Neural cell (in vitro differentiated cells): Measurements from ENCODE around the gene CNTNAP1. TPM values are rescaled to one million over a fixed set of nuclear protein-coding genes. Genes with fewer than 3 reads are reported as not detected.
A peak's percentile ranks its signal among the peaks of the same experiment; 100 is the strongest.

Experiments
- H2AFZ ChIP-seq: fragments of 200-600, 300-800 bp; sonication (generic), shearing (Covaris generic); 2 replicates; pipeline ENCODE4 v1.6.0; 2014; ENCODE audit warnings: low read depth, mild to moderate bottlenecking, antibody characterized with exemption, low read length, moderate library complexity
- H3F3A ChIP-seq: fragments of 200-600 bp; shearing (Covaris generic); 2 replicates; pipeline ENCODE4 v1.6.1; 2016; ENCODE audit warnings: mild to moderate bottlenecking, moderate library complexity, mixed read lengths, antibody characterized with exemption, low read length; ENCODE audit not compliant: insufficient read depth, poor library complexity, severe bottlenecking
- H3K27ac ChIP-seq: fragments of 200-600, 300-800 bp; sonication (generic), shearing (Covaris generic); 2 replicates; pipeline ENCODE4 v1.5.1; 2014; ENCODE audit warnings: mild to moderate bottlenecking, low read length, moderate library complexity
- H3K27me3 ChIP-seq: fragments of 300-800, 200-600 bp; sonication (generic), shearing (Covaris generic); 2 replicates; pipeline ENCODE4 v1.6.0; 2014; ENCODE audit warnings: mild to moderate bottlenecking, low read depth, low read length, moderate library complexity; ENCODE audit not compliant: insufficient read depth
- H3K36me3 ChIP-seq: fragments of 300-800, 200-600 bp; sonication (generic), shearing (Covaris generic); 2 replicates; pipeline ENCODE4 v1.5.1; 2014; ENCODE audit warnings: mild to moderate bottlenecking, antibody characterized with exemption, low read length, moderate library complexity; ENCODE audit not compliant: insufficient read depth
- H3K4me2 ChIP-seq: fragments of 300-800, 200-600 bp; sonication (generic), shearing (Covaris generic); 2 replicates; pipeline ENCODE4 v1.6.0; 2014; ENCODE audit warnings: mild to moderate bottlenecking, low read length
- H3K4me3 ChIP-seq: fragments of 300-800, 200-600 bp; sonication (generic), shearing (Covaris generic); 2 replicates; pipeline ENCODE4 v1.5.1; 2014; ENCODE audit warnings: mild to moderate bottlenecking, low read length, moderate library complexity
- H3K79me2 ChIP-seq: fragments of 200-600 bp; shearing (Covaris generic); replicated peaks from 2 replicates; pipeline ENCODE4 v1.6.0; 2014; ENCODE audit warnings: mild to moderate bottlenecking, low read length, moderate library complexity; ENCODE audit not compliant: insufficient read depth
- H3K9ac ChIP-seq: fragments of 300-800, 200-600 bp; sonication (generic), shearing (Covaris generic); 2 replicates; pipeline ENCODE4 v1.6.1; 2016; ENCODE audit warnings: mild to moderate bottlenecking, low read length, mixed read lengths
- H3K9me2 ChIP-seq: fragments of 200-600 bp; shearing (Covaris generic); 2 replicates; pipeline ENCODE4 v1.6.1; 2016; ENCODE audit warnings: mild to moderate bottlenecking, low read length, mixed read lengths; ENCODE audit not compliant: insufficient read depth
- H3K9me3 ChIP-seq: fragments of 200-600, 300-800 bp; sonication (generic), shearing (Covaris generic); 2 replicates; pipeline ENCODE4 v1.6.1; 2016; ENCODE audit warnings: mild to moderate bottlenecking, mixed run types, low read length, moderate library complexity, mixed read lengths
- H4K20me1 ChIP-seq: fragments of 200-600 bp; shearing (Covaris generic); 2 replicates; pipeline ENCODE4 v1.6.1; 2016; ENCODE audit warnings: mild to moderate bottlenecking, mixed run types; ENCODE audit not compliant: insufficient read depth
- CTCF ChIP-seq: fragments of 450-650 bp; IDR thresholded peaks from 2 replicates; pipeline ENCODE4 v1.5.1; 2014; ENCODE audit warnings: antibody characterized with exemption, mild to moderate bottlenecking, moderate library complexity; ENCODE audit not compliant: poor library complexity, severe bottlenecking
- EP300 ChIP-seq: fragments of 450-650 bp; conservative IDR thresholded peaks from 2 replicates; pipeline ENCODE4 v1.6.1; 2014; ENCODE audit warnings: antibody characterized with exemption, mild to moderate bottlenecking, moderate library complexity; ENCODE audit not compliant: poor library complexity, severe bottlenecking
- EZH2 ChIP-seq: fragments of 200-600, 300-800 bp; shearing (Covaris generic), sonication (generic); IDR thresholded peaks from 2 replicates; pipeline ENCODE4 v1.6.1; 2014; ENCODE audit warnings: antibody characterized with exemption, low read length, borderline replicate concordance, mild to moderate bottlenecking; ENCODE audit not compliant: insufficient read depth, poor library complexity, severe bottlenecking
- MXI1 ChIP-seq: fragments of 450-650 bp; conservative IDR thresholded peaks from 2 replicates; pipeline ENCODE4 v1.6.1; 2014; ENCODE audit warnings: antibody characterized with exemption, mild to moderate bottlenecking; ENCODE audit not compliant: poor library complexity, severe bottlenecking
- POLR2AphosphoS5 ChIP-seq: IDR thresholded peaks from 2 replicates; pipeline ENCODE4 v1.6.1; 2012
- RAD21 ChIP-seq: fragments of 450-650 bp; conservative IDR thresholded peaks from 2 replicates; pipeline ENCODE4 v1.6.1; 2014; ENCODE audit warnings: antibody characterized with exemption, mild to moderate bottlenecking, moderate library complexity
- REST ChIP-seq: IDR thresholded peaks from 2 replicates; pipeline ENCODE4 v1.6.1; 2012; ENCODE audit warnings: borderline replicate concordance
- SMC3 ChIP-seq: fragments of 450-650 bp; conservative IDR thresholded peaks from 2 replicates; pipeline ENCODE4 v1.6.1; 2014; ENCODE audit warnings: antibody characterized with exemption, mild to moderate bottlenecking, moderate library complexity; ENCODE audit not compliant: poor library complexity
- TAF1 ChIP-seq: IDR thresholded peaks from 2 replicates; pipeline ENCODE4 v1.6.1; 2012; ENCODE audit warnings: low read depth
- polyA plus RNA-seq: library from polyadenylated mRNA; depleted of rRNA; stranded (reverse); fragments of >200 nt; gene quantifications from 2 replicates; pipeline ENCODE4 v1.2.3, GENCODE V29; 2014

The CNTNAP1 gene
- polyA plus RNA-seq, 1 donor from 2014 or later, result 21.9 TPM

GRCh38 chr17:42683407-42684034 lies 1.2 kb downstream of the CNTNAP1 start:
- Histone ChIP-seq H3K4me3 (peak overlapping the region; percentile 98), H3K27ac (peak overlapping the region; percentile 91), H3K9me3 (no peaks in the 10 kb centered on the region), H3K36me3 (no peaks in the 10 kb centered on the region), H3F3A (no peaks in the 10 kb centered on the region), H3K9ac (peak overlapping the region; percentile 97), H3K27me3 (no peaks in the 10 kb centered on the region), H3K4me2 (peak overlapping the region; percentile 66), H3K79me2 (peaks cover 4% of the 10 kb centered on the region), H4K20me1 (no peaks in the 10 kb centered on the region), H3K9me2 (no peaks in the 10 kb centered on the region), H2AFZ (peak overlapping the region; percentile 46)
- TF ChIP-seq EP300 (no peak), SMC3 (no peak), REST (no peak), CTCF (no peak), RAD21 (no peak), POLR2AphosphoS5 (peak; percentile 27), TAF1 (peak; percentile 64), EZH2 (no peak)

GRCh38 chr17:42684929-42685556 lies 2.7 kb downstream of the CNTNAP1 start:
- no peaks in the 10 kb centered on the region for H3K36me3 ChIP-seq
- TF ChIP-seq EZH2 (no peak), TAF1 (no peak), REST (no peak), CTCF (no peak), RAD21 (no peak), POLR2AphosphoS5 (no peak), EP300 (no peak), MXI1 (no peak), SMC3 (no peak)

More at GRCh38 chr17:42684929-42685556, 2.7 kb downstream of the CNTNAP1 start:
- H2AFZ ChIP-seq, result no peak overlapping the region
- H3F3A ChIP-seq, result no peaks in the 10 kb centered on the region
- H3K9me2 ChIP-seq, result no peaks in the 10 kb centered on the region
- no peak overlapping the region for H3K4me3 ChIP-seq
- H3K27me3 ChIP-seq, result no peaks in the 10 kb centered on the region
- H3K9ac ChIP-seq, result no peak overlapping the region
- no peak overlapping the region for H3K27ac ChIP-seq
- H4K20me1 ChIP-seq, result no peaks in the 10 kb centered on the region
- peaks cover 4% of the 10 kb centered on the region for H3K79me2 ChIP-seq
- no peaks in the 10 kb centered on the region for H3K9me3 ChIP-seq
- no peak overlapping the region for H3K4me2 ChIP-seq
